Stimulated activated naive CD4-positive, alpha-beta T cell (primary cell): ENCODE data around the gene WDR41.

Source experiments
- DNase-seq, 6 experiments: peaks; one replicate each; lab custom pipeline; 2025; lab: John Stamatoyannopoulos, UW

Gene WDR41

GRCh38 chr5:77448831-77449230, 43.3 kb downstream of the WDR41 start:
- DNase-seq, result no peak

- no peak for DNase-seq
Observed at GRCh38 chr5:77444356-77444755, 47.8 kb downstream of the WDR41 start.

GRCh38 chr5:77443670-77444069, 48.4 kb downstream of the WDR41 start:
- DNase-seq, result no peak

- DNase-seq, result no peak
Observed at GRCh38 chr5:77438071-77438470, 54.0 kb downstream of the WDR41 start.

- peak in 2 of 6 experiments; percentile 5 to 6 for DNase-seq
Observed at GRCh38 chr5:77437194-77437593, 54.9 kb downstream of the WDR41 start.

GRCh38 chr5:77431719-77432118, 60.4 kb downstream of the WDR41 start:
- DNase-seq, result no peak

GRCh38 chr5:77431286-77431685, 60.8 kb downstream of the WDR41 start:
- no peak for DNase-seq

- DNase-seq, result no peak
Observed at GRCh38 chr5:77430726-77431125, 61.4 kb downstream of the WDR41 start.

- DNase-seq, result no peak
Observed at GRCh38 chr5:77428526-77428925, 63.6 kb downstream of the WDR41 start.

GRCh38 chr5:77427998-77428397, 64.1 kb downstream of the WDR41 start:
- no peak for DNase-seq

GRCh38 chr5:77426670-77427069, 65.4 kb downstream of the WDR41 start:
- DNase-seq, result no peak

GRCh38 chr5:77425998-77426659, 66.0 kb downstream of the WDR41 start:
- no peak for DNase-seq

GRCh38 chr5:77425420-77425819, 66.7 kb downstream of the WDR41 start:
- no peak for DNase-seq

GRCh38 chr5:77424921-77425320, 67.2 kb downstream of the WDR41 start:
- no peak for DNase-seq

- no peak for DNase-seq
Observed at GRCh38 chr5:77423022-77423750, 68.9 kb downstream of the WDR41 start.

GRCh38 chr5:77420940-77421339, 71.2 kb downstream of the WDR41 start:
- DNase-seq, result no peak

- no peak for DNase-seq
Observed at GRCh38 chr5:77419644-77420582, 72.2 kb downstream of the WDR41 start.

- no peak for DNase-seq
Observed at GRCh38 chr5:77418601-77419581, 73.2 kb downstream of the WDR41 start.

- DNase-seq, result no peak
Observed at GRCh38 chr5:77418162-77418561, 74.0 kb downstream of the WDR41 start.

GRCh38 chr5:77413049-77413448, 79.1 kb downstream of the WDR41 start:
- DNase-seq, result no peak

- DNase-seq, result no peak
Observed at GRCh38 chr5:77409870-77410621, 82.1 kb downstream of the WDR41 start.
